ENCODE data around the gene STK25. TPM values are rescaled to one million over a fixed set of nuclear protein-coding genes. Genes with fewer than 3 reads are reported as not detected.

STK25 gene
- total and polyA plus RNA-seq, 2 of the 8 experiments (the other 6 are each of a cell fraction or from before 2014, with no cell fraction given): 159 to 546 TPM

DNA sequence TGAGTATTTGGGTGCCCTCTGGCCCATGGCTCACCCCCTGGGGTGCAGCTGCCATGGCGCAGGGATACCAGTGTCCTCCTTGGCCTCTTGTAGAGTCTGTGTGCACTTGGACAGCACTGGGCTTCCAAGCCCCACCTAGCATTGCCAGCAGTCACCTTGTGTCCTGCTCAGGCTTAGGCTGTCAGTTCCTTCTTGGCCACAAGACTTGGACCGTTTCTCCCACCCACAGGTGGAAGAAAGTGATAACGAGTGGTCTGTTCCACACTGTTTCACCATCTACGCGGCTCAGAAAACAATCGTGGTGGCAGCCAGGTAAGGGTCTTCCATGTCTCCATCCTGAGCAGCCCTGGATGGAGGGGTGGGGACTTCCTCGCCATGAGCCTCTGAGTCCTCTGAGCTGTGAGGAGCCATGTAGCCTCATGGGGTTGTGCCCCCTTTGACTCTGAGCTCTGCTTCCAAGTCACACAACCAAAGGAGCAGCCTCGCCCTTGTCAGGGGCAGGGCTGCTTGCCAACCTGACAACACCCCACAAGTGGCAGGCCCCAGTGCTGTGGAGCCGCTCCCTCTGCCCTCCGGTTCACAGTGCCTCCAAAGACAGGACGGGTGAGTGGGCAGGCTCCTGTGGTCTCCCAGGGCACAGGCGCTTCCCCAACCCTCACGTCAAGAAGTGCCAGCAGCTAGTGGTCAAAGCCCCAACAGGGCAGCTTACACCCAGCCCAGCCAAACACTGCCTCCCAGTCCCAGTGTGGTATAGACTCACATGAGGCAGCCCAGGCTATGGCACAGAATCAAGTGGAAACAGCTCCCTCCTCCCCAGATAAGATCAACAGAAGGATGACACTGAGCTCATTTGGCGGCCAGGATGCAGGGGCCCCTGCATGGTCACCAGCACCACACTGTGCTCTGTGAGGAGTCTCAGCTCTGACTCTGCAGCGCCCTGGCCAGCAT is 18.4 kb downstream of the STK25 start:
- CTCF ChIA-PET (ENCODE audit: partially characterized antibody): interaction anchor here (0.9 to 1.4 kb wide), 5 partner anchors 8 to 105 kb away, joined by 3 to 4 read pairs (median 4); no protein-coding TSS in a partner anchor
- H3K9ac ChIP-seq (replicated peaks in 1 of 4; ENCODE audit: extremely low read depth in 1 of 4, low read depth in 3 of 4, low read length in 3 of 4): no peak overlapping the region
- H3K23me2 ChIP-seq (ENCODE audit: low read depth, low read length): no peaks in the 10 kb centered on the region
- 93% methylated on average over 15 of the region's 15 CpGs; no CpG with 5 or more reads in 1 of the 2 experiments for WGBS, 2 experiments (ENCODE audit: extremely low coverage in 1 of 2, insufficient coverage in 1 of 2, insufficient read length in 1 of 2, insufficient replicate concordance in 2 of 2, low coverage in 1 of 2, low lambda C conversion rate in 2 of 2, missing lambda C conversion rate in 1 of 2)
- no peak overlapping the region for H2BK120ac ChIP-seq (replicated peaks; ENCODE audit: low read depth, low read length)
- no peaks in the 10 kb centered on the region for H3K79me2 ChIP-seq (ENCODE audit: control insufficient read depth in 1 of 2, insufficient read depth in 2 of 2, low read length in 2 of 2)
- no peak overlapping the region for H2BK12ac ChIP-seq (ENCODE audit: low read depth, low read length)
- H2BK5ac ChIP-seq (ENCODE audit: low read depth, low read length): no peak overlapping the region
- no peak overlapping the region for H2AFZ ChIP-seq (ENCODE audit: low read length)
- no peak overlapping the region for H4K5ac ChIP-seq (ENCODE audit: insufficient read length, low read depth, low read length)
- H3K79me1 ChIP-seq (ENCODE audit: low read depth, low read length): no peaks in the 10 kb centered on the region
- H3K27me3 ChIP-seq (replicated peaks in 1 of 4; ENCODE audit: control insufficient read depth in 3 of 4, extremely low read depth in 1 of 4, insufficient read depth in 3 of 4, low read length in 3 of 4): no peaks in the 10 kb centered on the region
- H4K20me1 ChIP-seq (replicated peaks in 1 of 2; ENCODE audit: control insufficient read depth in 1 of 2, insufficient read depth in 2 of 2, low read length in 2 of 2): peaks cover 3 to 14% of the 10 kb centered on the region in 2 experiments
- POLR2A ChIA-PET (ENCODE audit: partially characterized antibody): interaction anchor here (0.6 to 9.1 kb wide), 13 partner anchors 9 to 212 kb away, joined by 3 to 104 read pairs (median 3); partner anchors contain the start of genes BOK, ING5 and STK25
- no peak overlapping the region for H4K91ac ChIP-seq (replicated peaks; ENCODE audit: insufficient read length, low read length)
- H2BK15ac ChIP-seq (ENCODE audit: low read length): no peak overlapping the region
- no peaks in the 10 kb centered on the region for H3K9me3 ChIP-seq (ENCODE audit: insufficient read depth in 2 of 2, low read depth in 1 of 2, low read length in 1 of 2)
- H3K4me1 ChIP-seq (replicated peaks in 1 of 4; ENCODE audit: control insufficient read depth in 3 of 4, insufficient read depth in 4 of 4, low read length in 3 of 4): no peaks in the 10 kb centered on the region; a peak in 1 of 7 replicates
- H3K4ac ChIP-seq (replicated peaks; ENCODE audit: insufficient read length, low read depth, low read length): no peak overlapping the region
- no peak overlapping the region for H3K14ac ChIP-seq (ENCODE audit: insufficient read length)
- peaks cover 0 to 16% (median 6%) of the 10 kb centered on the region in 4 experiments; a peak in 4 of 8 replicates for H3K36me3 ChIP-seq (ENCODE audit: control insufficient read depth in 2 of 4, insufficient read depth in 4 of 4, low read length in 3 of 4)
- FAIRE-seq (no peak), DNase-seq (ENCODE audit: low read depth in 1 of 2, low spot score in 2 of 2) (peak in 1 of 2 experiments; percentile 45)
- H3K18ac ChIP-seq (ENCODE audit: extremely low read depth, low read length): no peak overlapping the region
- no peak overlapping the region for H2BK20ac ChIP-seq (ENCODE audit: low read length)
- H3K23ac ChIP-seq (ENCODE audit: insufficient read length): no peak overlapping the region
- H3K56ac ChIP-seq (replicated peaks; ENCODE audit: insufficient read length, low read depth, low read length): no peak overlapping the region
- no peak overlapping the region for H3K27ac ChIP-seq (ENCODE audit: low read depth, low read length)
- H2AK5ac ChIP-seq (ENCODE audit: low read depth, low read length): no peak overlapping the region
- TF ChIP-seq POLR2AphosphoS5 (IDR thresholded peaks at IDR 0.05; ENCODE audit: low read depth, low read length) (0 out of 2 replicates have a peak, but pooled peaks have one; percentile 22), ZNF274 (IDR thresholded peaks at IDR 0.05; ENCODE audit: borderline replicate concordance, extremely low read depth, low read length) (no peak), SIN3A (conservative IDR thresholded peaks at IDR 0.05 in 1 of 2, IDR thresholded peaks at IDR 0.05 in 1 of 2; ENCODE audit: low read depth in 1 of 2, low read length in 2 of 2) (no peak)
- H3K4me3 ChIP-seq (ENCODE audit: extremely low read depth in 1 of 4, insufficient read depth in 2 of 4, low read depth in 3 of 4, low read length in 4 of 4): no peak overlapping the region
- peak overlapping the region; percentile 31 for H4K8ac ChIP-seq (ENCODE audit: extremely low read depth, insufficient read depth, low read length)
- no peak overlapping the region for H3K4me2 ChIP-seq (ENCODE audit: insufficient read depth in 1 of 2, low read depth in 2 of 2, low read length in 2 of 2)
